Skeletal muscle satellite cell (primary cell): ENCODE results near the gene CUX1.
"Not testable (repeated sequence)": the region's sequence is repeated elsewhere in the genome, so short reads cannot be mapped to it uniquely, and the experiment has no call there.

Experiments
- H3K27me3 ChIP-seq: 2 replicates; pipeline ENCODE4 v1.7.0; 2013; ENCODE audit warnings: low read length; ENCODE audit not compliant: control insufficient read depth, insufficient read depth
- H3K36me3 ChIP-seq: 2 replicates; pipeline ENCODE4 v1.7.0; 2013; ENCODE audit warnings: mild to moderate bottlenecking, control low read depth, low read length; ENCODE audit not compliant: insufficient read depth
- H3K4me1 ChIP-seq: 2 replicates; pipeline ENCODE4 v1.7.0; 2013; ENCODE audit warnings: low read length; ENCODE audit not compliant: control insufficient read depth, insufficient read depth
- H3K4me2 ChIP-seq: 2 replicates; pipeline ENCODE4 v1.7.0; 2013; ENCODE audit warnings: mild to moderate bottlenecking, low read length
- H3K4me3 ChIP-seq: 2 replicates; pipeline ENCODE4 v1.7.0; 2013; ENCODE audit warnings: low read length
- H3K9ac ChIP-seq: 2 replicates; pipeline ENCODE4 v1.7.0; 2013; ENCODE audit warnings: mild to moderate bottlenecking, low read depth, low read length, moderate library complexity
- H3K9me3 ChIP-seq: replicated peaks from 2 replicates; pipeline ENCODE4 v1.7.0; 2013; ENCODE audit warnings: mild to moderate bottlenecking, control low read depth, low read length

Gene CUX1

GRCh38 chr7:102301367-102301766 lies 483.9 kb downstream of the CUX1 start:
- not testable (repeated sequence) for H3K4me3 ChIP-seq, H3K27me3 ChIP-seq, H3K4me2 ChIP-seq, H3K9me3 ChIP-seq, H3K9ac ChIP-seq, H3K36me3 ChIP-seq
- peaks cover 22% of the 10 kb centered on the region for H3K4me1 ChIP-seq

GRCh38 chr7:102302025-102302424 lies 484.6 kb downstream of the CUX1 start:
- H3K4me2 ChIP-seq = no peak overlapping the region
- no peaks in the 10 kb centered on the region for H3K36me3 ChIP-seq
- peaks cover 29% of the 10 kb centered on the region for H3K4me1 ChIP-seq
- no peak overlapping the region for H3K4me3 ChIP-seq
- no peak overlapping the region for H3K9ac ChIP-seq
- no peaks in the 10 kb centered on the region for H3K9me3 ChIP-seq
- H3K27me3 ChIP-seq = no peaks in the 10 kb centered on the region

- Histone ChIP-seq H3K9me3 (no peaks in the 10 kb centered on the region), H3K4me1 (peaks cover 37% of the 10 kb centered on the region), H3K9ac (peak overlapping the region; percentile 40), H3K27me3 (no peaks in the 10 kb centered on the region), H3K4me3 (peak overlapping the region; percentile 37), H3K36me3 (no peaks in the 10 kb centered on the region), H3K4me2 (peak overlapping the region; percentile 71)
Observed at GRCh38 chr7:102303669-102304422, 486.4 kb downstream of the CUX1 start.

- H3K9me3 ChIP-seq = no peaks in the 10 kb centered on the region
- no peak overlapping the region for H3K4me2 ChIP-seq
- no peaks in the 10 kb centered on the region for H3K27me3 ChIP-seq
- H3K4me3 ChIP-seq = no peak overlapping the region
- H3K9ac ChIP-seq = no peak overlapping the region
- H3K4me1 ChIP-seq = peaks cover 37% of the 10 kb centered on the region
- H3K36me3 ChIP-seq = no peaks in the 10 kb centered on the region
Observed at GRCh38 chr7:102304668-102305067, 487.2 kb downstream of the CUX1 start.

GRCh38 chr7:102305414-102306268 lies 488.2 kb downstream of the CUX1 start:
- no peaks in the 10 kb centered on the region for H3K36me3 ChIP-seq
- H3K9ac ChIP-seq = no peak overlapping the region
- no peak overlapping the region for H3K4me3 ChIP-seq
- peaks cover 37% of the 10 kb centered on the region for H3K4me1 ChIP-seq
- no peak overlapping the region for H3K4me2 ChIP-seq
- H3K9me3 ChIP-seq = no peaks in the 10 kb centered on the region
- H3K27me3 ChIP-seq = no peaks in the 10 kb centered on the region

GRCh38 chr7:102306916-102307677 lies 489.7 kb downstream of the CUX1 start:
- H3K4me2 ChIP-seq = peak overlapping the region; percentile 82
- H3K4me1 ChIP-seq = peaks cover 37% of the 10 kb centered on the region
- peak overlapping the region; percentile 55 for H3K4me3 ChIP-seq
- no peaks in the 10 kb centered on the region for H3K27me3 ChIP-seq
- H3K36me3 ChIP-seq = no peaks in the 10 kb centered on the region
- peak overlapping the region; percentile 62 for H3K9ac ChIP-seq
- H3K9me3 ChIP-seq = no peaks in the 10 kb centered on the region

- Histone ChIP-seq H3K4me1 (peaks cover 16% of the 10 kb centered on the region), H3K36me3 (no peaks in the 10 kb centered on the region), H3K4me2 (no peak overlapping the region), H3K9ac (no peak overlapping the region), H3K4me3 (no peak overlapping the region), H3K27me3 (no peaks in the 10 kb centered on the region), H3K9me3 (no peaks in the 10 kb centered on the region)
Observed at GRCh38 chr7:102310414-102310815, 493.0 kb downstream of the CUX1 start.

- Histone ChIP-seq H3K4me3 (no peak overlapping the region), H3K9me3 (no peaks in the 10 kb centered on the region), H3K27me3 (no peaks in the 10 kb centered on the region), H3K4me1 (peaks cover 5% of the 10 kb centered on the region), H3K9ac (no peak overlapping the region), H3K4me2 (no peak overlapping the region), H3K36me3 (no peaks in the 10 kb centered on the region)
Observed at GRCh38 chr7:102312317-102312716, 494.9 kb downstream of the CUX1 start.

GRCh38 chr7:102313997-102314780 lies 496.8 kb downstream of the CUX1 start:
- H3K4me1 ChIP-seq = no peaks in the 10 kb centered on the region
- H3K9me3 ChIP-seq = no peaks in the 10 kb centered on the region
- H3K27me3 ChIP-seq = no peaks in the 10 kb centered on the region
- H3K4me3 ChIP-seq = no peak overlapping the region
- no peak overlapping the region for H3K9ac ChIP-seq
- H3K36me3 ChIP-seq = no peaks in the 10 kb centered on the region
- no peak overlapping the region for H3K4me2 ChIP-seq

GRCh38 chr7:102317231-102318059 lies 500.0 kb downstream of the CUX1 start:
- Histone ChIP-seq H3K27me3 (no peaks in the 10 kb centered on the region), H3K4me2 (no peak overlapping the region), H3K4me1 (no peaks in the 10 kb centered on the region), H3K9ac (no peak overlapping the region), H3K4me3 (no peak overlapping the region), H3K9me3 (no peaks in the 10 kb centered on the region), H3K36me3 (no peaks in the 10 kb centered on the region)
